A549 (cell line): ENCODE data around the gene HHLA2.

ENCODE experiments used
- CTCF ChIP-seq: fragments of >200 bp; sonication (Bioruptor Twin); formaldehyde crosslinking; IDR thresholded peaks from 3 replicates; pipeline ENCODE4 v1.5.1; 2016
- EP300 ChIP-seq, 2 experiments: fragments of >200 bp; sonication (Bioruptor Twin); formaldehyde crosslinking; IDR thresholded peaks; 2 replicates in 1 of 2; 3 replicates in 1 of 2; pipeline ENCODE4 v1.6.1; 2016 to 2017
- ESRRA ChIP-seq: fragments of 150-350 bp; IDR thresholded peaks from 2 replicates; pipeline ENCODE4 v1.6.1; 2014; ENCODE audit warnings: mild to moderate bottlenecking, low read length, borderline replicate concordance
- HOXB13 ChIP-seq: fragments of 250-450 bp; sonication (Bioruptor Pico); IDR thresholded peaks from 2 replicates; pipeline ENCODE4 v1.5.0; 2020; ENCODE audit warnings: low read depth, mild to moderate bottlenecking, moderate library complexity
- POLR2A ChIP-seq: IDR thresholded peaks from 2 replicates; pipeline ENCODE4 v1.6.1; 2012; ENCODE audit warnings: mild to moderate bottlenecking, low read length
- RCOR1 ChIP-seq: fragments of 150-350 bp; IDR thresholded peaks from 2 replicates; pipeline ENCODE4 v1.6.1; 2014; ENCODE audit warnings: antibody characterized with exemption, low read length, low read depth
- SREBF2 ChIP-seq: fragments of 450-650 bp; IDR thresholded peaks from 2 replicates; pipeline ENCODE4 v1.6.1; 2014; ENCODE audit warnings: mild to moderate bottlenecking, moderate library complexity
- USF2 ChIP-seq: fragments of 450-650 bp; IDR thresholded peaks from 2 replicates; pipeline ENCODE4 v1.6.1; 2014; ENCODE audit warnings: antibody characterized with exemption

GRCh38 chr3:108281670-108282069 is 14.7 kb upstream of the HHLA2 start:
- TF ChIP-seq RCOR1, result no peak
- no peak for TF ChIP-seq CTCF
- TF ChIP-seq EP300 (IDR thresholded peaks at IDR 0.05), result no peak
- no peak for TF ChIP-seq USF2
- no peak for TF ChIP-seq SREBF2
- TF ChIP-seq POLR2A, result no peak
- no peak for TF ChIP-seq ESRRA
- no peak for TF ChIP-seq HOXB13
